Measurements from ENCODE around the gene RTN4.

DNA sequence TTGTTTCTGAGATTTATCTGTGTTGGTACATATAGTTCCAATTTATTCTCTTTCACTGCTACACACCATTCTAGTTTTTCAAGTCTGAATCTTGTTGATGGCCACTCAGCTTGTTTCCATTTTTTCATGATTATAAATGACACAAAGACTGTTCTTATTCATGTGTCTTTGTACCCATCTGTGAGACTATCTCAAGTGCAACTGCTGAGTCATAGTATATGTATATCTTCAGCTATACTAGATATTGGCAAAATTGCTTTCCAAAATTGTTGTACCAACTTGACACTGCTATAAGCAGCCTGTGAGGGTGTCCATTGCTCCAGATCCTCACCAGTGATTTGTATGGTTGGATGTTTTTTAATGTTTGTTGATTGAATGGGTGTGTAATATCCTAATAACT, 37.2 kb upstream of the RTN4 start:
- TF ChIP-seq, protein P1, sequence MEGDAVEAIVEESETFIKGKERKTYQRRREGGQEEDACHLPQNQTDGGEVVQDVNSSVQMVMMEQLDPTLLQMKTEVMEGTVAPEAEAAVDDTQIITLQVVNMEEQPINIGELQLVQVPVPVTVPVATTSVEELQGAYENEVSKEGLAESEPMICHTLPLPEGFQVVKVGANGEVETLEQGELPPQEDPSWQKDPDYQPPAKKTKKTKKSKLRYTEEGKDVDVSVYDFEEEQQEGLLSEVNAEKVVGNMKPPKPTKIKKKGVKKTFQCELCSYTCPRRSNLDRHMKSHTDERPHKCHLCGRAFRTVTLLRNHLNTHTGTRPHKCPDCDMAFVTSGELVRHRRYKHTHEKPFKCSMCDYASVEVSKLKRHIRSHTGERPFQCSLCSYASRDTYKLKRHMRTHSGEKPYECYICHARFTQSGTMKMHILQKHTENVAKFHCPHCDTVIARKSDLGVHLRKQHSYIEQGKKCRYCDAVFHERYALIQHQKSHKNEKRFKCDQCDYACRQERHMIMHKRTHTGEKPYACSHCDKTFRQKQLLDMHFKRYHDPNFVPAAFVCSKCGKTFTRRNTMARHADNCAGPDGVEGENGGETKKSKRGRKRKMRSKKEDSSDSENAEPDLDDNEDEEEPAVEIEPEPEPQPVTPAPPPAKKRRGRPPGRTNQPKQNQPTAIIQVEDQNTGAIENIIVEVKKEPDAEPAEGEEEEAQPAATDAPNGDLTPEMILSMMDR (IDR thresholded peaks at IDR 0.05), result no peak
- no peak for TF ChIP-seq POLR2A (IDR thresholded peaks at IDR 0.05)

All from body of pancreas (tissue), 4 donors.